IPS-18a (cell line): Measurements from ENCODE around the gene PEX5L.
A peak's percentile ranks its signal among the peaks of the same experiment; 100 is the strongest.
"Not testable (repeated sequence)": the region's sequence is repeated elsewhere in the genome, so short reads cannot be mapped to it uniquely, and the experiment has no call there.

Experiments used
- H3K27ac ChIP-seq: one replicate; pipeline ENCODE4 v1.5.1; 2013; ENCODE audit warnings: low read length
- H3K27me3 ChIP-seq: one replicate; pipeline ENCODE4 v1.6.1; 2013; ENCODE audit warnings: mild to moderate bottlenecking, low read length; ENCODE audit not compliant: control insufficient read depth, insufficient read depth
- H3K36me3 ChIP-seq: one replicate; pipeline ENCODE4 v1.6.1; 2013; ENCODE audit warnings: low read depth, low read length; ENCODE audit not compliant: control insufficient read depth
- H3K4me1 ChIP-seq: one replicate; pipeline ENCODE4 v1.6.1; 2013; ENCODE audit warnings: low read depth, low read length; ENCODE audit not compliant: control insufficient read depth
- H3K4me3 ChIP-seq: one replicate; pipeline ENCODE4 v1.5.1; 2013; ENCODE audit warnings: low read length
- H3K9ac ChIP-seq: one replicate; pipeline ENCODE4 v1.6.1; 2013; ENCODE audit warnings: mild to moderate bottlenecking, low read length, moderate library complexity
- H3K9me3 ChIP-seq: one replicate; pipeline ENCODE4 v1.6.1; 2013; ENCODE audit warnings: low read depth, low read length; ENCODE audit not compliant: control insufficient read depth

PEX5L gene

GRCh38 chr3:179797192-179797591 is 239.5 kb downstream of the PEX5L start:
- no peak overlapping the region for H3K27ac ChIP-seq
- H3K27me3 ChIP-seq: no peaks in the 10 kb centered on the region
- H3K4me3 ChIP-seq: no peak overlapping the region
- H3K9ac ChIP-seq: no peak overlapping the region
- H3K36me3 ChIP-seq: no peaks in the 10 kb centered on the region
- no peaks in the 10 kb centered on the region for H3K4me1 ChIP-seq
- no peaks in the 10 kb centered on the region for H3K9me3 ChIP-seq

GRCh38 chr3:179796421-179796820 is 240.3 kb downstream of the PEX5L start:
- H3K36me3 ChIP-seq: no peaks in the 10 kb centered on the region

GRCh38 chr3:179794355-179794754 is 242.4 kb downstream of the PEX5L start:
- no peaks in the 10 kb centered on the region for H3K27me3 ChIP-seq
- H3K9ac ChIP-seq: no peak overlapping the region
- no peak overlapping the region for H3K4me3 ChIP-seq
- H3K27ac ChIP-seq: no peak overlapping the region
- no peaks in the 10 kb centered on the region for H3K4me1 ChIP-seq
- no peaks in the 10 kb centered on the region for H3K9me3 ChIP-seq
- no peaks in the 10 kb centered on the region for H3K36me3 ChIP-seq

More at GRCh38 chr3:179796421-179796820, 240.3 kb downstream of the PEX5L start:
- no peaks in the 10 kb centered on the region for H3K27me3 ChIP-seq
- no peak overlapping the region for H3K4me3 ChIP-seq
- H3K9me3 ChIP-seq: no peaks in the 10 kb centered on the region
- no peak overlapping the region for H3K9ac ChIP-seq
- H3K27ac ChIP-seq: no peak overlapping the region
- no peaks in the 10 kb centered on the region for H3K4me1 ChIP-seq

GRCh38 chr3:179791793-179792192 is 244.9 kb downstream of the PEX5L start:
- H3K27ac ChIP-seq: no peak overlapping the region
- no peaks in the 10 kb centered on the region for H3K9me3 ChIP-seq
- no peak overlapping the region for H3K9ac ChIP-seq
- H3K36me3 ChIP-seq: no peaks in the 10 kb centered on the region
- no peak overlapping the region for H3K4me3 ChIP-seq
- H3K4me1 ChIP-seq: no peaks in the 10 kb centered on the region
- H3K27me3 ChIP-seq: no peaks in the 10 kb centered on the region

GRCh38 chr3:179788996-179789395 is 247.7 kb downstream of the PEX5L start:
- no peaks in the 10 kb centered on the region for H3K27me3 ChIP-seq
- no peaks in the 10 kb centered on the region for H3K9me3 ChIP-seq
- H3K4me1 ChIP-seq: no peaks in the 10 kb centered on the region
- no peak overlapping the region for H3K4me3 ChIP-seq
- peaks cover 3% of the 10 kb centered on the region for H3K36me3 ChIP-seq
- H3K27ac ChIP-seq: no peak overlapping the region
- H3K9ac ChIP-seq: no peak overlapping the region

GRCh38 chr3:179782841-179783240 is 253.9 kb downstream of the PEX5L start:
- H3K9me3 ChIP-seq, H3K27ac ChIP-seq, H3K9ac ChIP-seq, H3K4me1 ChIP-seq, H3K27me3 ChIP-seq, H3K4me3 ChIP-seq, H3K36me3 ChIP-seq: not testable (repeated sequence)

- peaks cover 4% of the 10 kb centered on the region for H3K9me3 ChIP-seq
- H3K9ac ChIP-seq: no peak overlapping the region
- H3K27me3 ChIP-seq: no peaks in the 10 kb centered on the region
- H3K27ac ChIP-seq: no peak overlapping the region
- no peak overlapping the region for H3K4me3 ChIP-seq
- H3K36me3 ChIP-seq: no peaks in the 10 kb centered on the region
- H3K4me1 ChIP-seq: peaks cover 18% of the 10 kb centered on the region
Observed at GRCh38 chr3:179775416-179776122, 261.2 kb downstream of the PEX5L start.

GRCh38 chr3:179772297-179772696 is 264.4 kb downstream of the PEX5L start:
- Histone ChIP-seq H3K4me3 (no peak overlapping the region), H3K9me3 (peaks cover 4% of the 10 kb centered on the region), H3K4me1 (peaks cover 18% of the 10 kb centered on the region), H3K27me3 (no peaks in the 10 kb centered on the region), H3K27ac (no peak overlapping the region), H3K36me3 (no peaks in the 10 kb centered on the region), H3K9ac (no peak overlapping the region)

GRCh38 chr3:179771797-179772196 is 264.9 kb downstream of the PEX5L start:
- Histone ChIP-seq H3K27ac (peak overlapping the region; percentile 42), H3K36me3 (peaks cover 5% of the 10 kb centered on the region), H3K4me3 (no peak overlapping the region), H3K9me3 (peaks cover 4% of the 10 kb centered on the region), H3K9ac (no peak overlapping the region), H3K27me3 (no peaks in the 10 kb centered on the region), H3K4me1 (peaks cover 18% of the 10 kb centered on the region)

GRCh38 chr3:179769411-179770247 is 267.1 kb downstream of the PEX5L start:
- Histone ChIP-seq H3K4me1 (peaks cover 18% of the 10 kb centered on the region), H3K36me3 (peaks cover 21% of the 10 kb centered on the region), H3K27me3 (no peaks in the 10 kb centered on the region), H3K27ac (no peak overlapping the region), H3K4me3 (no peak overlapping the region), H3K9me3 (no peaks in the 10 kb centered on the region), H3K9ac (no peak overlapping the region)

GRCh38 chr3:179768080-179768479 is 268.7 kb downstream of the PEX5L start:
- no peak overlapping the region for H3K9ac ChIP-seq
- peaks cover 28% of the 10 kb centered on the region for H3K36me3 ChIP-seq
- no peaks in the 10 kb centered on the region for H3K27me3 ChIP-seq
- no peak overlapping the region for H3K27ac ChIP-seq
- no peak overlapping the region for H3K4me3 ChIP-seq
- no peaks in the 10 kb centered on the region for H3K9me3 ChIP-seq
- peaks cover 18% of the 10 kb centered on the region for H3K4me1 ChIP-seq
